GM13977 (cell line): ENCODE data around the gene CLMN.

ENCODE experiments used
- DNase-seq: peaks from one replicate; pipeline ENCODE4 v3.0.0; 2012; ENCODE audit warnings: low spot score
- CTCF ChIP-seq: IDR thresholded peaks from 2 replicates; pipeline ENCODE4 v1.5.1; 2012; ENCODE audit warnings: mild to moderate bottlenecking, control low read depth; ENCODE audit not compliant: insufficient read depth; ENCODE audit errors: extremely low read depth, missing control alignments
- in situ Hi-C: fragments of 300-500 bp; cut with MboI; formaldehyde crosslinking; loops from one replicate; pipeline ENCODE4 v1.12.0; 2022; ENCODE audit warnings: low sequenced_read_pairs, low pct_unique_long_range_greater_than_20kb, mixed read lengths, inconsistent platforms; ENCODE audit not compliant: unreplicated experiment

Gene CLMN

GRCh38 chr14:95265106-95266094 lies 54.3 kb downstream of the CLMN start:
- in situ Hi-C loops = no loop called here
- no peak for TF ChIP-seq CTCF

GRCh38 chr14:95264271-95264973 lies 55.3 kb downstream of the CLMN start:
- DNase-seq = no peak
- in situ Hi-C loops = no loop called here
- TF ChIP-seq CTCF = no peak

More at GRCh38 chr14:95265106-95266094, 54.3 kb downstream of the CLMN start:
- DNase-seq = peak; percentile 75

- DNase-seq = no peak
- in situ Hi-C loops = no loop called here
- no peak for TF ChIP-seq CTCF
Measured at GRCh38 chr14:95263527-95264231, 56.0 kb downstream of the CLMN start.

- in situ Hi-C loops = no loop called here
- TF ChIP-seq CTCF = no peak
- no peak for DNase-seq
Measured at GRCh38 chr14:95262511-95262891, 57.2 kb downstream of the CLMN start.

GRCh38 chr14:95261616-95262510 lies 57.8 kb downstream of the CLMN start:
- in situ Hi-C loops = no loop called here
- DNase-seq = no peak
- TF ChIP-seq CTCF = no peak
